NOMO-1 treated with dmso at 0.1 percent for 144 hours (cell line): ENCODE results near the gene PLA2G2D.

Source experiments
- DNase-seq: peaks from one replicate; lab custom pipeline; 2025; ENCODE audit not compliant: unreplicated experiment; lab: John Stamatoyannopoulos, UW

PLA2G2D gene, protein sequence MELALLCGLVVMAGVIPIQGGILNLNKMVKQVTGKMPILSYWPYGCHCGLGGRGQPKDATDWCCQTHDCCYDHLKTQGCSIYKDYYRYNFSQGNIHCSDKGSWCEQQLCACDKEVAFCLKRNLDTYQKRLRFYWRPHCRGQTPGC

DNA sequence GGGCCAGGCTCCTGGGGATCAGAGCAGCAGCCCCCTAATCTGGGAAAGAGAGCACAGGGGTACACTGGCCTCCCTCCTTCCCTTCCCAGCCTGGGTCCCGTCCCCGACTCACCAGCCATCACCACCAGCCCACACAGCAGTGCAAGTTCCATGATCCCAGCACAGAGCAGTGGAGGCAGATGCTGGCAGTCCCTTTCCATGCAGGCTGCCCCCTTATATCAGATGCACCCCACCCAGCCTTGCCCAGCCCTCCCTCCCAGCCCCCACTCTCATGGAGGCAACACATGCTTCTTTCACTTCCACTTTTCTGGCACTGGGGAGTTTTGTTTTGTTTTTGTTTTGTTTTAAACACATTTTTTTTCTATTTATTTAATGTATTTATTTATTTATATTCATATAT lies at the start of gene PLA2G2D:
Gene PLA2G2D (minus strand): TSS at position 190 of the 400 bp plus-strand sequence. CDS start 38 bp downstream, at position 152.
- DNase-seq, result no peak

DNA sequence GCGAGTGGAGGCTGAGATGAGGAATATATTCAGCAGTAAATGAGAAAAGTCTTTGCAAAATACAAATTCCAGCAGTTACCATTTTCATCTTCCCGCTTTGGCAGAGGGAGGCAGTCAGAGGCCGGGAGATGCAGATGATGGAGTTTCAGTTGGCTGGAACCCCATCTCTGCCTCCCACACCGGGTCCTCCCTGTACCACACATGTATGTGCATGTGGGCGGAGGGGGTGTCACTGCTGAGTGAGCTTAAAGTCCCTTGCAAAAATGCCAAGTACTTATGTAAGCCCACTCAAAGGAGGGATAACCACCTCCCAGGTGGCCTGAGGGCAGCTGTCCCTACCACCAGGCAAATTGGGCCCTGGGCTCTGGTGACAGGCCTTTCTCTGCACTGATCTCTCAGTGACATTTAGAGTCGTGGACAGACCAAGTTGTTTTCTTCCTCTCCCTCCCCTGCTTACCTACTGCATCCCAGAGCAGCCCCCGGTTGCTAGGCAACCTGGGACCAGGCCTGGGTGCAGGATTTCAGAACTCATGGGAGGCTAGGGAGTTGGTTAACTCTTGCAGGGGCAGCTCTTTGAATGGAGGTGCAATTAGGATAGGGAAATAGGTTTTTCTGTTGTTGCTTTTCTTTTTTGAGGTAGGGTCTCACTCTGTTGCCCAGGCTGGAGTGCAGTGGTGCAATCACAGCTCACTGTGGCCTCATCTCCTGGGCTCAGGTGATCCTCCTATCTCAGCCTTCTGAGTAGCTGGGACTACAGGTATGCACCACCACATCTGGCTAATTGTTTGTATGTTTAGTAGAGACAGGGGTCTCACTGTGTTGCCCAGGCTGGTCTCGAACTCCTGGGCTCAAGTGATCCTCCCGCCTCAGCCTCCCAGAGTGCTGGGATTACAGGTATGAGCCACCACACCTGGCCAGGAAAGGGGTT lies 49.5 kb upstream of the PLA2G2D start:
- DNase-seq, result no peak

DNA sequence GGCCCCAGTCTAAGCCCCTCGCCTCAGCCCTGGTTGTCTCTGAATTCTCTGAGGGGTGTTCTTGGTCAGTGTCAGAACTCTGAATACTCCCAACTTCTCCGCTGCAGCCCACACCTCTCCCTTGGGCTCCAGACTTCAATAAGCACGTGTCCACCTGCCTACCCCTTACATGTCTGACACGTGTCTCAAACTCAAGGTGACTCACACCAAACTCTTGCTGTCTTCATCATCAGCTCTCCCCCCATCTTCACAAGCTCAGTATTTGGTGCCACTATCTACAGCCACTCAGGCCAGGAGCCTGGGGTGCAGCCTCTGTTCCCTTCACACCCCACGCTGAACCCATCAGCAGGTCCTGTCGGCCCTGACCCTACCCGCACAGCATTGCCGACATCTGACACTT lies 47.8 kb upstream of the PLA2G2D start:
- no peak for DNase-seq

DNA sequence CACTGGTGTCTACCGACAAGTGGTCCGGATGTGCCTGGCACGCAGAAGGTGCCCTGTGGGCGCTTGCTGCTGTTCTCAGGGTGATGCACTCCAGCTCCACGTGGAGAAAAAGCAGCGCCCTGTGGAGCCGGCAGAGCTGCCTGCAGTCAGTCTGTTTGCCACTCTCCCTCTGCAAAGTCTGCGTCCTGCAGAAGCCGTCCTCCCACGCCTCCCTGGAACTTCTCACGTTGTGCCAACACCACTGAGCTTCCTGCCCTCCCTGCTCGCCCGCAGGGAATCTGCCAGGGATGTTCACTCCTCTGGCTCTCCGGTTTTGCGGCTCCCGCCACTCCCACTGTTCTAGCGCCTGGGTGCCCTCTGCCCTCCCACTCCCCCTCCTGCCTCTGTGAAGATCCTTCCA lies 46.7 kb upstream of the PLA2G2D start:
- DNase-seq, result no peak

DNA sequence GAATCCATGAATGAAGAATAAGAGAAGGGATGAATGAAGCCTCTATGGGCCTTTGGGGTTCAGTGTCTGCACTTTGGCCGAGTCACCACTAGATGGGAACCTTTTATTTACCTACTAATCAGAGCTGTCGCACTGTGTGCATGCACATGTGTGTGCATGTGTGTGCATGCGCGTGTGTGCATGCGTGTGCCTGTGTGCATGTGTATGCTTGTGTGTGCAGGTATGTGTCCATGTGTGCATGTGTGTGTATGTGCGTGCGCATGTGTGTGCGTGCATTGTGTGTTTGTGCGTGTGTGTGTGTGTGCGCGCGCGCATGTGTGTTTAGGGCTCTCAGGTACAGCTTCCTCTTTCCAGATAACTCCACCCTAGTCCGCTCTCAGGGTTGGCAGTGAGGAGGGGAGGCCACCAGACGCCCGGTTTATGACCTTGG lies 46.2 kb upstream of the PLA2G2D start:
- peak; percentile 82 for DNase-seq

DNA sequence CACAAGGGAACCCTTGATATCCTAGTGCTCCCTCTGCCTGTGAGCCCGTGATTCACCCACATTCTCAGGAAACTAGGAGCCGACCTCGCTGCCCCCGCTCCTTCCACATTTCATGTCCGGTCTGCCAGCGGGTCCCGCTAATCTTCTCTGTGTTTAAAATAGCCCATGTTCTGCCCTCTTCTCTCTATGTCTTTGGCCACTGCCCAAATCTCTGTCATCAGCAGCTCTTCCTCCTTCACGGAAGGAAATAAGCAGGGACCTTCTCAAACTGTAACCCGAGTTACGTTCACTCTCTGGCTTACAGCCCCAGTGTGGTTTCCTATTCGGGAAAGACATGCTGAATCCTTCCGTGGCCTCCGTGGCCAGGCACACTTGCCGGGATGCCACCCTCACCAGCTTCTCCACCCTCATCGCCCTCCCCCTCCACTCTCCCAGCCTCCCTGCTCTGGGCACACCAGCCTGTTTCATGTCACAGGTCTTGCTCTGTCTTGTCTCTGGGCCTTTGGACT lies 45.4 kb upstream of the PLA2G2D start:
- DNase-seq, result peak; percentile 6

DNA sequence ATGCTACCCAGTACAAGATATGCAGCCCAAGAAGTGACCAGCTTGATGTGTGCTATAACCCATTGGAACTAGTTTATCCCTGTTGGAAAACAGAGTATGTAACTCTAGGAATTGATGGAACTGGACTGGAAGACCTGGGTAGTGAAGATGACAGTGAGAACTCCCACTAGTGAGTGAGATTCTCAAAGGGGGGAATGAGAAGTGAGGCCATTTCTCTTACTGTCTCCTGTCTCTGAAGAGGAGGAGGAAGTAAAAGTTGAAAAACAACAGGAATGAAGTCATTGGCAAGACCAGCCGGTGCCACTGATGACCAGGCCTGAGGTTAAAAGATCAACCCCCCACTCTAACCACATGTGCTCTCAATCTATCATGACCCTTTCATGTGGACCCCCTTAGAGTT lies 40.7 kb upstream of the PLA2G2D start:
- DNase-seq, result no peak

DNA sequence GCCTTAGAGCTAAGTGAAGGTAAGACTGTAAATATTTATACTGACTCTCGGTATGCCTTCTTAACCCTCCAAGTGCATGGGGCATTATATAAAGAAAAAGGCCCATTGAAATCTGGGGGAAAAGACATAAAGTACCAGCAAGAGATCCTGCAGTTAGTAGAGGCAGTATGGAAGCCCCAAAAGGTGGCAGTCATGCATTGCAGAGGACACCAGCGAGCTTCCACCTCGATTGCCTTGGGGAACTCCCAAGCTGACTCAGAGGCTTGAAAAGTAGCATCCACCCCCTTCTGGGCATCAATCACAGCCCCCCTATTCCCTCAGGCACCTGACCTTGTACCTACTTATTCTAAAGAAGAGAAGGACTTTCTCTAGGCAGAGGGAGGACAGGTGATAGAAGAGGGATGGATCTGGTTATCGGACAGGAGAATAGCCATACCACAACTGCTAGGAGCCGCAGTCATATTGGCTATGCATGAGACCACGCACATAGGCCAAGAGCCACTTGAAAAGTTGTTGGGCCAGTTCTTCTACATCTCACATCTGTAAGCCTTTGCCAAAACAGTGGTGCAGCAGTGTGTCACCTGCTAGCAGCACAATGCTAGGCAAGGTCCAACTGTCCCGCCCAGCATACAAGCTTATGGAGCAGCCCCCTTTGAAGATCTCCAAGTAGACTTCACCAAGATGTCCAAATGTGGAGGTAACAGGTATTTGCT lies 39.2 kb upstream of the PLA2G2D start:
- no peak for DNase-seq

DNA sequence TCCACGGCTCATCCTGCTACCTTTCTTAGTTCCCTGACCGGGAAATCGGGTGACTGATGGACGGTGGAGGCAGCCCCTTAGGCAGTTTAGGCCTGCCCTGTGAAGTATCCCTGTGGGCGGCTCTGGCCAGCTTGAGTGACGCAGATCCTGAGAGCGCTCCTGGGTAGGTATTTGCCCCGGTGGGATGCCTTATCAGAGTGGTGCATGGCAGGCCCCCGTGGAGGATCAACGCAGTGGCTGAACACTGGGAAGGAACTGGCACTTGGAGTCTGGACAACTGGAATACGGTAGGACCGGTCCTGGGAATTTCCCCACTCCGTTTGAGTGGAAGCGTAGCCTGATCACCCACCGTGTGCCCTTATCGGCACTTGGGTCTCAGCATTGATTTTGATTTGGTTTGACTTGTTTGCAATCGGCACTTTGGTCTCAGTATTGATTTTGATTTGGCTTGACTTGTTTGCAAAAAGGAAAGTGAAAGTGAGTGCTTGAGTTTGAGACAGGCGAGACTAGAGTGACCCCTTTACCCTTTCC lies 35.0 kb upstream of the PLA2G2D start:
- no peak for DNase-seq

DNA sequence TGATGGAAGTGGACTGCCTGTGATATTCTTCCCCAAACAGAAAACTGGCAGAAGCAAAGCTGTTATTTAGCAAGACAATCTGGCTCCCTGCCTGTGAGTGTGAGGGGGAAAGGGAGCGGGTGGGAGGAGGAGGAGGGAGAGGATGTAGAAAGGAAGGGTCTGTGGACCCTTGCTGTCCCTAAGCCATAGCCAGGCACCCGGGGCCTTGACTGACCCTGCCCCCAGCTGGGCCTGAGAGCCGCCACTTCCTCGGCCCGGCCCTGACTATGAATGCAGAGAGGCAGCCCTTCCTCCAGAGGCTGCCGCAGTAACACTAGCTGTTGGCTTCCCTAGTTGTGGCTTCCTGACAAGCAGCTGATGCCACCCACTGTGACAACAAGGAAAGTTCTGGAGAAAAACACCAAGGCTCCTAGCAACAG lies 33.7 kb upstream of the PLA2G2D start:
- peak; percentile 7 for DNase-seq

DNA sequence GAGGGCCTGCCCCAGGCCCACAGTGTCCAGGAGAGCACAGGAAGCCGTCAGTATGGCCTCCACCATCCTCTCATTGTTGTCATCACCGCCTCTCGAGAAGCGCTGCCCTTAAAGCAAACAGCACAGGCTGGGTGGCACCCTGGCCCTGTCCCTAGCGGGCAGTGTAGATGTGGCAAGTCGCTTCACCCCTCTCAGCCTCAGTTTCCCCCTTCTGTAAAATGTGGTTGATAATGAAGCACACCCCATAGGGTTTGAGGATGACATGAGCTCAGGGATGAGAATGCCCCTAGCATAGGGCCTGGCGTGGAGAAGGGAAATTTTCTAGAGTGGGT lies 33.2 kb upstream of the PLA2G2D start:
- DNase-seq, result no peak

DNA sequence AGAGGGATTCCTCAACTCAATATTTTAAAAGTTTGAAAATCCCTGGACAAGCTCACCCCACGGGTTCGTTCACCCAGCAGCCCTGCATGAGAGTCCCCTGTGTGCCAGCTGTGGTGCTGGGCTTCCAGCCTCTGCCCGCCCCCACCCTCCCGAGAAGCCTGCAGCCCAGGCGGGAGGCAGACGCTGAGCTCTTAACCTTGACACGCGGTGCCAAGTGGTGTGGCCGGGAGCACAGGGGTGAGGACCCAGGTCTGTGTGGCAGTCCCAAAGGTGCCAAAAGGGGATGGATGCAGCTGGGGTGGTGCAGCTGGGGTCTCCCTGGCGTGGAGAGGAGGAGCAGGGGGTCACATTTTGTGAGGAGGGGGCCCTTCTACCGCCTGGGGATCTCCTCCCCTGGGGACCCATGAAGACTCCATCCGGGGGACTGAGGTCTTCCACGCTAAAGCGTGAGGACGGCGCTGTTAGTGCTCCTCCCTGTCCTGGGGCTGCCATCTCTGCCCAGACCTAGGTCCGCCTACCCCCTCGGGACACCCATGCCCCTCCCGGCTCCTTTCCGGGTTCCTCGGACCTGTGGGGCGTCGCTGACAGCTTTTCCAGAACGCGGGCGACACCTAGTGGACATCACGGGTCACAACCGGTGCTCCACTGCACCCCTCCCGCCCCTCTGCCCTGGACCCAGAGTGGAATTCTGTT lies 32.7 kb upstream of the PLA2G2D start:
- peak; percentile 61 for DNase-seq

DNA sequence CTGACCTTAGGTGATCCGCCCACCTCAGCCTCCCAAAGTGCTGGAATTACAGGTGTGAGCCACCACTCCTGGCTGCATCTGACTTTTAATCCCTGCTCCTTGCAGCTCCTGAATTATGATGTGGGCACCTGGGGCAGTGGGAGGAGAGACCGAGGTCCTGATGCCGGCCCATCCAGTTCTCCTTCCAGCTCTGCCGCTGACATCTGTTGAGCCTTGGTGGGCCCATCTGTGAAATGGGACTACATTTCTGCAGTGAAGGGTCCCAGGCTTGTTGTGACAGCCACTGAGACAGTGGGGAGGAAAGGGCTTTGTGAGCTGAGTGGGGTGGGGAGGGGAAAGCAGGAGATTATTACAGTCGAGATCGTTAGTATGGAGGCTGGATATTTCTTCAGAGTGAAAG lies 31.6 kb upstream of the PLA2G2D start:
- no peak for DNase-seq

DNA sequence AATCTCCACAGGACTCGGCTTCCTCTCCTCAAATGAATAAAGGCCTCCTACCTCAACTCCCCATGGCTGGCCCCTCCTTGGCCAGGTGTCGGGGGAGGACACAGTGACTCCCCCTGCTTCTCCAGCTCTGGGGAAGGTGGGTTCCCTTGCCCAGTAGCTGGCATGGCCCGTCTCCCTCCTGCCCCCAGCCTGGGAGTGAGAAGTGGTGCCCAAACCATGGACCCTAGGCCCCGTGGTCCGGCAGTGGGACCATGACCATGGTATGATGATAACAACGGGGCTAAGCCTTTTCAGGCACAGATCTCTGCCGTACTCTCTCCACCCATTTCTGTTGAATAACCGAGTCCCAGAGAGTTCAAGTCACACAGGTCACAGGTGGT lies 31.0 kb upstream of the PLA2G2D start:
- DNase-seq, result no peak

DNA sequence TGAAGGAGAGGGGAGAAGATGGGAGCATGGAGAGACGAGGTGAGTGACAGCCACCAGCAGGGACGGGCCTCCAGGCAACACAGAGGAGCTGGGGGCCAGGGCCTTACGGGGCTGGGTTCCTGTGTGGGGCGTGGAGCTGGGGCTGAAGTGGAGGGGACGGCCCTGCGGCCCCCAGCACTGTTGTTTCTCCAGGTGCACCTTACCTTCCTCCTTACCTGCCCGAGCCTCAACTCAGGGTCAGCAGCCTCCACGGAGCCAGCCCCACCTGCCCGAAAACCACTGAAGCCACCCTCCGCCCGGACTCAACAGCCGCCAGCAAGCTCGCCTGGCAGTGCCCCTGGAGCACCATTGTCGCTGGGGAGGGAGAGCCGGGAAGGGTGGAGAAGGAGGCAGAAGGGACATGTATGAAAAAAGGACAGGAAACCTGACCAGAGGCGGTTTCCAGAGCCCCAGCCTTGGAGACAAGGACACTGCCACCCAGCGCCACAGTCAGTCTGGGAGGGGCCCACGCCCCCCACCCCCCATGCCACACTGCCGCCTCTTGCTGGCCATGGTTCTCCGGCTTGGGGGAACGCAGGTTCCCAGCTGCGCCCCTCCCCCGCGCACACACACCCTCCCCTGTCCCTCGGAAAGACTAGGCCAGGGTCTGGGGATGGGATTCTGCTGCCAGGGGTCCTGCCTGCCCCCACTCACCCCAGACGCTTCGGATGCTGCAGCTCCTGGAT lies 30.4 kb upstream of the PLA2G2D start:
- no peak for DNase-seq

DNA sequence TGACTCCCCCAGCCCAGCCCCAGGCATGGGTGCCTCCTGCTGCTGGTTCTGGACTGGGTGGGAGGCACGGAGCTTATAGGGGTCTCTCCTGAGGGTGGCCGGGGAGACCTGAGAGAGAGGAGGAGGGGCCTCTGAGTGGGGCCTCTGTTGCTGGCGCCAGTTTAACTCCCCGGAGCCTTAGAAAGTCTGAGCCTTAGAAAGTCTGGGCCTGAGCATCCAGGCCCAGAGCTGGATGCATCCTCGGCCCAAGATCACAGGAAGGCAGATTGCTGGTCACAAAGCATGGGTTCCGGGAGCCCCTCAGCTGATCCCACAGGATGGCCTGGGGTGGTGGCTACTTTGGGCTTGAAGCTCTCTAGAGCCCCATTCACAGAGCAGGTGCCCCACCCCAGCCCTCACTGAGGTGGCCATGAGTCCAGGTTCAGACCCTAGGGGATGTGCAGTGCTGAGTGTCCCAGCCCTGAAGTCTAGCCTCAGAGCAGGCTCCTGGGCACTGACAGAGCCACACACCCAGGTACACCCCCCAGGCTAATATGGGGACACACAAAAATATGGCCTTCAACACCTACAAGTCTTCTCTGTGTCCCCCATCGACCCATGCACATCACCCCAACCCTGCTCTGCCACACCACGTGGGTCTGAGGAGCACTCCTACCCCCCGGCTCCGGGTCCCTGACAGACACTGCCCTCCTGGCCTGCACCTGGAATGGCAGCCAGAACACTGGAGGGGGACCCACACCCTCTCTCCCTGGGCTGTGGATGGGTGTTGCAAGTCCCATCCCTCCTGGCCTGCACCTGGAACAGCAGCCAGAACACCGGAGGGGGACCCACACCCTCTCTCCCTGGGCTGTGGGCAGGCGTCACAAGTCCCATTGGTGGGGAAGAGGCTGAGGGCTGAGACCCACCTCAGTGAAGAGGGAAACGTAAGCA lies 29.5 kb upstream of the PLA2G2D start:
- DNase-seq, result no peak

DNA sequence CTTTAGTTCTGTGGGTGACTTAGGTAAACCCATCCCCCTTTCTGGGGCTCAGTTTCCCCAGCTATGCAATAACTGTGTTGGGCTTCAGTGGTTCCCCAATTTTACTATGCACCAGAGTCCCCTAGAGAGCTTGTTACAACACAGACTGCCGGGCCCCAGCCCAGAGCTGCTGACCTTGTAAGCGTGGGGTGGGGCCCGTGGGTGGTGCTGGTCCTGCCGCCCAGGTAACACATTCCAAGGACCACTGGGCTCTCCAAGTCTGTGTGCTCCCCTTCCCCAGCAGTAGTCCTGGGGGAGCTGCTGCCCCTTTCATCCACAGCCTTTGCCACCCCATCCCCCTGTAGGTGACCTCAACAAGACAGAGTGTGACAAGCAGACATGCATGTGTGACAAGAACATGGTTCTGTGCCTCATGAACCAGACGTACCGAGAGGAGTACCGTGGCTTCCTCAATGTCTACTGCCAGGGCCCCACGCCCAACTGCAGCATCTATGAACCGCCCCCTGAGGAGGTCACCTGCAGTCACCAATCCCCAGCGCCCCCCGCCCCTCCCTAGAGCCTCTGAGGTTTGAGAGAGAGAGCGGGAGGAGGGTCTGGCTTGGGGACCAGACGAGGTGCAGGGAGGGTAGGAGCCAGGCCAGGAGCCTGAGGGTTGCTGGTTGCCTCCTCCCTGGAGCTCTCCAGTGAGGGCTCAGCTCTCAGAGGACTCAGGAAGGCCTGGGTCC lies 28.7 kb upstream of the PLA2G2D start:
- DNase-seq, result no peak

DNA sequence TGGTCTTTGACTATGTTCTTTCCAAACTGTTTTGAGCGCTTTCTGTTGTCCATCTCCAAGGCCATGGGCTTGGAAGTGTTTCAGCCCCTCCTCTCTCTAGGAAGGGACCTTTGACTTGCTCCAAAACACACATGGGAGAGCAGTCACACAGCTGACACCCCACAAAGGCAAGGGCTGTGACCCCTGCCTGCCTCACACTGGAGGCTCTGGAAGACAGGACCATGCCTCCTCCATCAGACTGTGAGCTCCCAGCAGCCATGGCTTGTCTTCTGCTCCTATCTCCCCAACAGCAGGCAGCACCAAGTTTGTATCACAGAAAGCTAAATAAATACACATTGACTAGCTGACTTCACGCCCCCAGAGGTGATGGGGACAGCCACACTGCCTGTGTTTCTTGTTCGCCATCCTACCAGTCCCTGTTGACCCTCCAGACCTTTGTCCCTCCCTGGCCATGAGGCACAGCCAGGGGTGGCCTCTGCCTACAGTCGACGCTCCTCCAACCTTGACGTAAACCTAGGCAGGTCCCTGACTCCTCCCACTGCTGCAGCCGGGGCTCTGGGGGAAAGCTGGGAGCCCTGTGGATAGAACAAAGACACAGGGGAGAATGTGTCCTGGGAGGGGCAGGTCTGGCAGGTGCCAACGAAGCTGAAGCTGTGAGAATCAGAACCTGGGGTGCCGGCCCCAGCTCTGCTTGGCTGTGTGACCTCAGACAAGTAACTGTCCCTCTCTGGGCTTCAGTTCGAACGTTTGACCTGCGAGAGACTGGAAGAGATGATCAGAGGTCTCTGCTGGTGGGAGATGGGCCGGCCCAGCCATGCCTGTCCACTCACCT lies 24.6 kb upstream of the PLA2G2D start:
- no peak for DNase-seq
